ENCODE measurements around the gene IL15RA. TPM values are rescaled to one million over a fixed set of nuclear protein-coding genes. Genes with fewer than 3 reads are reported as not detected.
A peak's percentile ranks its signal among the peaks of the same experiment; 100 is the strongest.

IL15RA gene
- total and polyA plus RNA-seq, 4 donors: 6.6 to 10.7 (median 9.4) TPM

- no peak for DNase-seq (ENCODE audit: low spot score)
- H3K4me1 ChIP-seq (ENCODE audit: control insufficient read depth in 4 of 4, insufficient read depth in 4 of 4, low read length in 3 of 4): peaks cover 19 to 52% (median 37%) of the 10 kb centered on the region in 4 donors
- no peak overlapping the region for H3K4me3 ChIP-seq (ENCODE audit: low read depth in 1 of 3, low read length in 3 of 3)
- H3K36me3 ChIP-seq (ENCODE audit: control insufficient read depth in 4 of 4, insufficient read depth in 3 of 4, low read depth in 1 of 4, low read length in 3 of 4): peaks cover 0 to 5% (median 2%) of the 10 kb centered on the region in 4 donors
- WGBS: 86% methylated on average over 5 of the region's 5 CpGs
- H3K27ac ChIP-seq (ENCODE audit: low read depth in 1 of 2, low read length in 2 of 2): peak overlapping the region; percentile 60 to 83
- TF ChIP-seq HNF4A (conservative IDR thresholded peaks at IDR 0.05) (peak in 1 of 2 donors; percentile 69), JUND (IDR thresholded peaks at IDR 0.05) (peak in 1 of 2 donors; percentile 40), FOXA2 (IDR thresholded peaks at IDR 0.05) (no peak), NR2F2 (IDR thresholded peaks at IDR 0.05) (no peak)
- no peaks in the 10 kb centered on the region for H3K27me3 ChIP-seq (ENCODE audit: control insufficient read depth in 4 of 4, insufficient read depth in 4 of 4, low read length in 3 of 4)
- H3K9me3 ChIP-seq (ENCODE audit: control insufficient read depth in 4 of 4, low read length in 3 of 4): no peaks in the 10 kb centered on the region
- no peak overlapping the region for H3K9ac ChIP-seq (ENCODE audit: low read depth in 1 of 2, low read length in 2 of 2)
Measured at GRCh38 chr10:5968037-5968680, 9.2 kb downstream of the IL15RA start.

- Histone ChIP-seq H3K9me3 (ENCODE audit: control insufficient read depth in 4 of 4, low read length in 3 of 4) (no peaks in the 10 kb centered on the region), H3K9ac (ENCODE audit: low read depth in 1 of 2, low read length in 2 of 2) (no peak overlapping the region), H3K27ac (ENCODE audit: low read depth in 1 of 2, low read length in 2 of 2) (peak overlapping the region; percentile 59 to 65), H3K36me3 (ENCODE audit: control insufficient read depth in 4 of 4, insufficient read depth in 3 of 4, low read depth in 1 of 4, low read length in 3 of 4) (peaks cover 0 to 18% (median 11%) of the 10 kb centered on the region in 4 donors), H3K4me3 (ENCODE audit: low read depth in 1 of 3, low read length in 3 of 3) (no peak overlapping the region), H3K27me3 (ENCODE audit: control insufficient read depth in 4 of 4, insufficient read depth in 4 of 4, low read length in 3 of 4) (no peaks in the 10 kb centered on the region), H3K4me1 (ENCODE audit: control insufficient read depth in 4 of 4, insufficient read depth in 4 of 4, low read length in 3 of 4) (peaks cover 13 to 37% (median 25%) of the 10 kb centered on the region in 4 donors)
- WGBS: 22% methylated on average over 8 of the region's 8 CpGs
- TF ChIP-seq CTCF (IDR thresholded peaks at IDR 0.05; ENCODE audit: low read depth, low read length, missing input control) (no peak), REST (IDR thresholded peaks at IDR 0.05) (peak; percentile 49), FOXA1 (IDR thresholded peaks at IDR 0.05) (peak; percentile 90), HNF4A (conservative IDR thresholded peaks at IDR 0.05) (peak; percentile 74 to 89), FOXA2 (IDR thresholded peaks at IDR 0.05) (peak; percentile 83), JUND (IDR thresholded peaks at IDR 0.05) (peak; percentile 39 to 89), SP1 (IDR thresholded peaks at IDR 0.05) (peak; percentile 86), HNF4G (IDR thresholded peaks at IDR 0.05) (peak; percentile 28), EGR1 (IDR thresholded peaks at IDR 0.05; ENCODE audit: low read depth in 2 of 2) (peak in 1 of 2 donors; percentile 84), NR2F2 (IDR thresholded peaks at IDR 0.05) (no peak), ATF3 (IDR thresholded peaks at IDR 0.05) (peak; percentile 69), ZBTB33 (IDR thresholded peaks at IDR 0.05) (peak; percentile 95), RXRA (IDR thresholded peaks at IDR 0.05) (peak; percentile 85 to 95), YY1 (IDR thresholded peaks at IDR 0.05) (peak; percentile 95), GABPA (IDR thresholded peaks at IDR 0.05 in 1 of 2, conservative IDR thresholded peaks at IDR 0.05 in 1 of 2) (peak in 1 of 2 donors; percentile 61), TAF1 (conservative IDR thresholded peaks at IDR 0.05) (no peak), MAX (IDR thresholded peaks at IDR 0.05) (peak; percentile 95), RAD21 (IDR thresholded peaks at IDR 0.05) (peak; percentile 56 to 60)
- DNase-seq (ENCODE audit: low spot score): no peak
Measured at GRCh38 chr10:5965266-5965665, 12.1 kb downstream of the IL15RA start.
